ENCODE data around the gene DNAJC5.

- no peak for TF ChIP-seq POLR2A (IDR thresholded peaks at IDR 0.05)
- TF ChIP-seq POLR2AphosphoS5 (IDR thresholded peaks at IDR 0.05): peak in 1 of 3 donors; percentile 57
- TF ChIP-seq CTCF (IDR thresholded peaks at IDR 0.05): no peak
- no peak for TF ChIP-seq EP300 (IDR thresholded peaks at IDR 0.05)
These were observed 36.1 kb downstream of the DNAJC5 start for GRCh38 chr20:63930971-63931553.
